ENCODE data around the gene UGT1A5. TPM values are rescaled to one million over a fixed set of nuclear protein-coding genes. Genes with fewer than 3 reads are reported as not detected.

Gene UGT1A5
- not detected for polyA plus RNA-seq (2013, experiment 1 of 2; ENCODE audit: insufficient read length)
- not detected for polyA plus RNA-seq (2013, experiment 2 of 2; ENCODE audit: insufficient read length)

GRCh38 chr2:233712611-233713261 lies at the start of gene UGT1A5:
UGT1A5 (plus strand) TSS chr2:233712907; CDS start chr2:233712992, 85 bp downstream.
- no peak for DNase-seq

- DNase-seq: no peak
These were observed 48.8 kb upstream of the UGT1A5 start for GRCh38 chr2:233663911-233664310.

- DNase-seq: no peak
These were observed 44.0 kb upstream of the UGT1A5 start for GRCh38 chr2:233668605-233669260.

GRCh38 chr2:233671290-233672161 lies 41.2 kb upstream of the UGT1A5 start, which contains the start of gene UGT1A9:
UGT1A9 (plus strand) TSS chr2:233671898; CDS start chr2:233671935, 37 bp downstream.
- no peak for DNase-seq

GRCh38 chr2:233672886-233673285 lies 39.8 kb upstream of the UGT1A5 start:
- no peak for DNase-seq

GRCh38 chr2:233673896-233674295 lies 38.8 kb upstream of the UGT1A5 start:
- DNase-seq: no peak

- DNase-seq: no peak
These were observed 38.4 kb upstream of the UGT1A5 start for GRCh38 chr2:233674314-233674713.

- DNase-seq: no peak
These were observed 37.7 kb upstream of the UGT1A5 start for GRCh38 chr2:233674995-233675394.

- peak; percentile 64 for DNase-seq
These were observed 36.7 kb upstream of the UGT1A5 start for GRCh38 chr2:233676046-233676445.

- no peak for DNase-seq
These were observed 33.5 kb upstream of the UGT1A5 start for GRCh38 chr2:233679196-233679595.

- DNase-seq: no peak
These were observed 32.2 kb upstream of the UGT1A5 start for GRCh38 chr2:233680361-233681045.

- no peak for DNase-seq
These were observed 31.1 kb upstream of the UGT1A5 start, which contains the start of gene UGT1A7 for GRCh38 chr2:233681521-233682099. UGT1A7 (plus strand) TSS chr2:233681901; CDS start chr2:233681938, 37 bp downstream.

- no peak for DNase-seq
These were observed 28.1 kb upstream of the UGT1A5 start for GRCh38 chr2:233684640-233685039.

GRCh38 chr2:233686928-233687327 lies 25.8 kb upstream of the UGT1A5 start:
- no peak for DNase-seq

GRCh38 chr2:233688341-233688740 lies 24.4 kb upstream of the UGT1A5 start:
- no peak for DNase-seq

- no peak for DNase-seq
These were observed 23.7 kb upstream of the UGT1A5 start for GRCh38 chr2:233689031-233689430.

- no peak for DNase-seq
These were observed 23.2 kb upstream of the UGT1A5 start for GRCh38 chr2:233689501-233689900.

GRCh38 chr2:233690444-233690843 lies 22.3 kb upstream of the UGT1A5 start:
- DNase-seq: no peak

GRCh38 chr2:233691443-233692433 lies 21.0 kb upstream of the UGT1A5 start:
- DNase-seq: no peak

- no peak for DNase-seq
These were observed 20.1 kb upstream of the UGT1A5 start, which contains the start of gene UGT1A6 for GRCh38 chr2:233692648-233693047. UGT1A6 (plus strand) TSS chr2:233692890; CDS start chr2:233693005, 115 bp downstream.
